Kidney capillary endothelial cell (primary cell): Measurements from ENCODE around the gene PTPRT.

Experiments
- DNase-seq: peaks from one replicate; pipeline ENCODE4 v3.0.0-alpha.2; 2018; ENCODE audit warnings: low spot score

Gene PTPRT

DNA sequence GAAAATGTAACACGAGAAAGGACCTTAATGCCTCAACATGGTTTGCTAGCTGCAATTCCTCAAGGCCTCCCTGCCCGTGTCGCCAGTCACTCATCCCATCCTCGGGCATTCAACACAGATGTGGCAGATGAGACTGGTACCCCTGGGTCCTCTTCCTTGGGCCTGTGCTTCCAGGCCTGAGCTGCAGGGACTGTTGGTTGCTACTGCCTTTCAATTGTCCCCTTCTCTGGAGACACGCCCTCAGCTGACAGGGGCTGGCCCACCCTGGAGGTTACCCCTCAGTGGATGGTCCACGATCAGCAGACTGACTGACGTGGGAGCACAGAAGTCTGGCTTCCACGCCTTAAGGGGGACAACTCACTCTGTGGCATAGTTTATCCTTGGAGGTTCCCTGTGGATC lies 1076.5 kb downstream of the PTPRT start:
- no peak for DNase-seq

- DNase-seq: no peak
Observed at GRCh38 chr20:42112161-42112560, 1077.5 kb downstream of the PTPRT start.

DNA sequence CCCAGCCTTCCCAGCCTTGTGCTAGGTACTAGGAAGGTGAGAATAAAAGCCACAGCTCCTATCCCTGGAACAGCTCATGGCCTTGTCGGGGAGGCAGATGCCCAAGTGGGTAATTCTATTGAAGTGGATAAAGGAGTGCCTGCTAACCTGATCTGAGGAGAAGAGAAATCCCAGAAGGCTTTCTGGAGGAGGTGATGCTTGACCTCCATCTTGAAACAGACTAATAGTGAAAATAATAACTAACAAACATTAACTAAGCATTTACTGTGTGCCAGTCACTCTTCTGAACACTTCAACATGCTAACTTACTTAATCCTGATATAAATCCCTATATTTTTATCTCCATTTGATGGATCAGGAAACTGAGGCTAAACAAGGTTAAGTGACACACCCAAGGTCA lies 1078.4 kb downstream of the PTPRT start:
- DNase-seq: no peak

DNA sequence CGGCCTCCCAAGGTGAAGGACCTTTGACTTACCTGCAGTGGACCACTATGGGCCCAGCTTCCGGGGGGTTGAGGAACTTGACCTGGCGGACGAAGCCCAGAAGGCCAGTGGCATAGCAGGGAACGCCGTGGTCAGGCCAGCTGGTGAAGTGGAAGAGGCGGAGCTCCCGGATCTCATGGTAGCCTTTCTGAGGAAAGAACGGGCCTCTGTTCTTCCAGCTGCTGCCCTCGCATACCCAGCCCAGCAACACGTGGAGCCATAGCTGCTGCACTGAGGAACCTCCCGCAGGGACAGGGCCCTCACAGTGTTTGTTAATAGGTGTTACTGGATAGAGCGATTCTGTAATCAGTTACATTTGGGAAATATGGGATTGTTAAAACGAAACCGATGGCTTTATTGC lies 1079.4 kb downstream of the PTPRT start:
- no peak for DNase-seq

DNA sequence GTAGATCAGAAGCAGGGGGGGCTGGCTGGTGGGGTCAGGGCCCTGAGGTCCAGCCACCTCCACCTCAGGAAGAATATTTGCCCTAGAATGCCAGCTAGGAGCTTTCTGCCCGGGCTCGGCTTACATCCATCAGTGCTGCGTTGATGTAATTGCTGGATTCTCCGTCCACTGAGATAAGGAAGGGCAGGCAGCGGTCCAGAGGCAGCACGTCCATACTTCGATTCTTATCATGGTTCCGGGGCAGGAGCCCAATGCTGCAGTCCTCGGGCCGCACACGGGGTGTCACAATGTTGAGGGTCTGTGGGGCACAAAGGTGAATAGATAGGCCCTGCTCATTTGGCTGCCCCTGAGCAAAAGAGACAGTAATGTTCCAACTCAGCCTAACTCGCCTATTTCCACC lies 1087.7 kb downstream of the PTPRT start:
- no peak for DNase-seq

DNA sequence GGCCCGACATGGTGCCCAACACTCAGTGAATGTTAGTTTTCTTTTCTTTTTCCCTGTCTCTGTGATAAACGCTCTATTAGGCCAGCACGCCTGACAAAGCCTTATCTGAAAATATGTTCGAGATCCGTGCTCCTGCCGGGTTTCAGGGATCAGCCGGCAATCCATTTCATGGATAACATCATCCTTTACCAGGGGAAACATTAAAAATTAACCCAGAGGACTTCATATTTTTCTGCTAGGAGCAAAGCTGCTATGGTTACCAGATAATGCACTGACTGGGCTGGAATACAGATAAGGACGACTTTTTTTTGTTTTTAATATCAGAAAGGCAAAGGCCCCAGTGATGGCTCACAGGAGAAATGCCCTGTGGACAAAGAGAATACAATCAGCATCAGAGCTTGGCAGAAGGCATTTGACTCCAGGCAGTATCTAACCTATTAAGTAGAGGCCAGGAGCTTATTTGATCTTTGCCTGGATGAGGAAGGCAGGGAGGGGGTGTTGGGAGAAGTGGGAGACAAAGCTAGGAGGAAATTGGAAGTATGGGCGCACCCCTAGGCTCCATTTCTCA lies 1089.5 kb downstream of the PTPRT start:
- DNase-seq: no peak

GRCh38 chr20:42099101-42099500 lies 1090.6 kb downstream of the PTPRT start:
- no peak for DNase-seq

DNA sequence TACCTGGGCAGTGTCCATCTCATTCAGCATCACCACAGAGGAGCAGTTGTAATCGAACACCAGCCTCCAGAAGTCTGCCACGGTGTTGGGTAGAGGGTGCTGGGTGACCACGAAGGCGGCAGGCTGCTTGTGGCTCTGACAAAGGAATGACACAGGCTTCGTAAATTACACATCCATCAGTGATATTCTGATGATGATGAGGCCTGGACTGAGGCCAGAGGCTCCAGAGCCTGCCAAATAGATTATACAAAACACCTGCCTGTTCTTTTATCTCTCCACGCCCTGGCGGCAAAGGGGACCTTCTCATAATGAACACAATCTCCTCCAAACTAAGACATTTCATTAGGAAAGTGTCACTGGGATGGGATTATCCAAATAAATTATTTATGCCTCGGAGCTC lies 1091.3 kb downstream of the PTPRT start:
- DNase-seq: no peak

DNA sequence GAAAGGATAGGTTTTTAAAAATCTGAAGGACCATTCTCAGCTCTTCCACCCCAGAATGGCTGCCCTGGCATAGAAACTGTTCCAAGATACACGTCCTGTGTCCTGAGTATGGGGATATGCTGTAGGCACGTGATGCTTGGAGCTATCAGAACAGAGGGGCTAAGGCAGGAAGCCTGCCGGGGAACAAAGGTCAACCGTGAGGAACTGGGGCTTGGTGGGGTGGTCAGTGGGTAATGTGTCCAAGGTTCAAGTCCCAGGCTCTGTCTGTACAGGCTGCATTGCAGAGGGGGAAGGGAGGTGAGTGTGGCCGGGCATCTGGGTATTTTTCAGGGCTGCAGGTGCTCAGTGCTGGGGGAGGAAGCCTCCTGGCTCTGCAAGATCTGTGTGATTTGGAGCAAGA lies 1092.0 kb downstream of the PTPRT start:
- DNase-seq: no peak

GRCh38 chr20:42095221-42095620 lies 1094.5 kb downstream of the PTPRT start:
- no peak for DNase-seq

GRCh38 chr20:42093542-42094440 lies 1095.9 kb downstream of the PTPRT start:
- DNase-seq: no peak

- no peak for DNase-seq
Observed at GRCh38 chr20:42093041-42093440, 1096.7 kb downstream of the PTPRT start.

GRCh38 chr20:42085366-42085765 lies 1104.3 kb downstream of the PTPRT start:
- DNase-seq: no peak

DNA sequence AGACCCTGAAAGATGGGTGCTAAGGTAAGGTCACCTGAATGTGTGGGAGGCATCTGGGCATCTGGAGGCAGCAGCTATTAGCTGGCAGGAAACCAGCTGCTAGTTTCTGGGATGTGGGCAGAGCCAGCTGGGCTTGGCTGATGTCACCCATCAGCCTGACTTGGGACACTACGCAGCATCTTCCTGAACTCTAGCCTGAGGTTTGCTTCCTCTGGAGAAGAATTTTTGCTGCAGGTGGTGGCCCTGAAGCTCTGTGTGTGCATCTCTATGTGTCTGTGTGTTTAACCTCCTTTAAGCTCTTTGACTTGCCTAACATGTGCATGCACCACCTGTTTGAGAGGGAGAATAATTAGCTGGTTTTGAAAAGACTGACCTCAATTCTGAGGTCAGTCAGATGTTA lies 1106.4 kb downstream of the PTPRT start:
- DNase-seq: no peak

GRCh38 chr20:42082611-42083010 lies 1107.1 kb downstream of the PTPRT start:
- no peak for DNase-seq

DNA sequence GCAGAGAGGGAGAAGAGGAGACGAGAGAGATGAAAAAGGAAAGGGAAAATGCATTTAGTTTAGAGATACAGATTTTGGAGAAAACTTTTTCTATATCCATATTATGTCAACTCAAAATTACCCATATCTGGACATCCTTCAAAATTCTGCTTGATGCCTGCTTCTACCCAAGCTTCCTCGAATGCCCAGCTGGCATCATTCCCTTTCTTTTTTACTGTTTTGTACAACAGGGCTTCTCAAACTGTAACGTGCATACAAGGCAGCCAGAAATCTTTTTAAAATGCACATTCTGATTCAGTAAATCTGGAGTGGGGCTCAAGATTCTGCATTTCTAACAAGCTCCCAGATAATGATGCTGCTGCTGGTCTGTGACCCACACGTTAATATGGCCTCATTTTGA lies 1108.8 kb downstream of the PTPRT start:
- DNase-seq: no peak

- no peak for DNase-seq
Observed at GRCh38 chr20:42074944-42075343, 1114.8 kb downstream of the PTPRT start.

DNA sequence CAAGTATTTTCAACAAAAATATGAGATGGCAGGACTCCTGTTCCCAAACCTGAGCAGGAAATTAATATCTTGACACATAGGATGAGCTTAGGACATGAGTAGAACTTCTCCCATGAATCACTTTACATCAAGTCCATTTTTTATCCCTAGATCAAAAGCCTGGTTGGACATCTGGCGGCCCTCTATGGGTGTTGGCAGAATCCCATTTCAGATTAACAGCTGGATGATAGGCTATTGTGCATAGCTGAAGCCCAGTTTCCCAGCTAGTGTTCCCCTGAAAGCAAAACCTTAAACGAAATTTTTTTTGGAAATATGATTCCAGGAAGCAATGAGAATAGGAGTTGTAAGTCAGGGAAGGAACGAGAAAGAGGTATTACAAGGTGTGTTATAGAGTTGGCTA lies 1122.1 kb downstream of the PTPRT start:
- no peak for DNase-seq

GRCh38 chr20:42067174-42067573 lies 1122.5 kb downstream of the PTPRT start:
- DNase-seq: no peak

DNA sequence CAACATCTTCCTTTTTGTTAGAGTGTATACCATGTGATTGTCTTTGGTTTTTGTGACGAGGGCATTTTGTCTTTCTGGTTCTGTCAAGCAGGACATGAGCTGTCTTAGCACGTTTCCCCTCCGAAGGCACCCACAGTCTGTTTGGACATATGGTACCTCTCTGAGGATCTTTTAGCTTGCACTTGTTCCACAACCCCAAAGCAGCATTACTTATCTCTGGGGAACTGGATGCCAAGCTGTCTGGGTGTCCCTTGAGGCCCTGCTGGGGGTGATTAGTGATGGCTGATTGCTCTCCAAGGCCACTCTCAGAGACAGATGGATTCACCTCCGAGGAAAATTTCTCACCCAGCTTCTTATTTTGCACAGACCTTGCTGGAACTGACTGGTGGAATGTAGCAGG lies 1126.6 kb downstream of the PTPRT start:
- DNase-seq: no peak

GRCh38 chr20:42053350-42053749 lies 1136.4 kb downstream of the PTPRT start:
- no peak for DNase-seq

DNA sequence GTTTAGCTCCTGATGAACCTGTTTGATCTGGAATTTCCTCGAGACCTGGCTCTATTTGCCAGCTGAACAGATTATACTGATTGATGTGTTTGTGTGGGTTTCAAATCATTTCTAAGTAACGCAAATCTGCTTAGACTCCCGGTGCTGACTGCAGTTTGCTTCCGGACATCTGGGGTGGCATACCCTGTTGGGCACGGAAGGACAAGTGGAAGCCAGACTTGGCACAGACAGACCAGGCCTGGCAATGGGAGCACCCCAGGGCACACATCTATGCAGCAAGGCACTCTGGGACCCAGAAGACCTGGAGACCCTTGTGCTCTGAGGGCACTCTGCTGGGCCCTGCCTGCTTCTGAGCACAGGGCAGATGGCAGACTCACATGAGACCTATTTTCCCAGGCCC lies 1137.8 kb downstream of the PTPRT start:
- no peak for DNase-seq

DNA sequence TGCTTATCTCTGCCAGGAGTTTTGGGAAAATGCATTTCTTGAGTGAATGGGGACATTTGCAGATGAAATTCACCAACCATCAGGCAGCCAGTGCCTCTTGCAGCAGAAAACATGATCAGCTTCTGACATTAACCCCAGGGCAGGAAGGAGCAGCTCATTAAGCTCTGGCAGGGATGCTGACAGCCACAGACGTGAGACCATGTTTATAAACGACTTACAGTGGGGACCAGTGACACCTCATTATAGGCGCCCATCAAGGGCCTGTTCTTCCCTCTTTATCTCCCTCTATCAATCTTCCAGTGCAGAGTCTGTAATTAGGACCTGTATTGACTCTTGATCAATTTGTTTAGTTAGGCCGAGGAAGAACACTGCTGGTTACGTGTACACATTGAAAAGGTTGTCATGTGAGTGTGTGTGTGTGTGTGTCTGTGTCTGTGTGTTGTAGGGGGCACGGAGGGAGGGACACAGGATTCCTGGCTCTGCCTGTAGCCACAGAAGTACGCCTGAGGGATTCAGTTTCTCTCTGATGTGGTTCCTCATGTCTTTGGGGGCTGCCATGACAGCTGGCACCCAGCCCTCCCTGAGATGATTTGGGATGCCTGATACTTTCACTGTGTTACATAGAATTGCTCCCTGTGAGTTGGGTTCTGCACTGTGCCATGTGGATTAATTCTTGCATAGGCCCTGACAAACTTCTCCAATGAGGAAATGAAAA lies 1143.2 kb downstream of the PTPRT start:
- DNase-seq: no peak
